ENCODE results near the gene USHBP1. TPM values are rescaled to one million over a fixed set of nuclear protein-coding genes. Genes with fewer than 3 reads are reported as not detected.
A peak's percentile ranks its signal among the peaks of the same experiment; 100 is the strongest.

Gene USHBP1
- 1 to 10 TPM in 2 of 3 donors, under 1 TPM in 1; 0.52 to 2.6 (median 2.2) TPM for total RNA-seq
- long read RNA-seq, donor 1, partial matches to known transcripts: 4 of 14 reads
- long read RNA-seq, donor 1, other reads (novel, unspliced or antisense): 9 of 14 reads
- long read RNA-seq, donor 2: 0 reads

- Histone ChIP-seq H3K9me3 (no peaks in the 10 kb centered on the region), H3K36me3 (ENCODE audit: low read depth) (peaks cover 5% of the 10 kb centered on the region), H3K4me1 (ENCODE audit: low read depth) (peaks cover 7% of the 10 kb centered on the region), H3K4me3 (no peak within 1 kb of the TSS)
- TF ChIP-seq CTCF (IDR thresholded peaks at IDR 0.05): no peak
- DNase-seq (peak in 1 of 3 donors; percentile 19), ATAC-seq (no peak)
- intact Hi-C loops (cut with DNase I, micrococcal nuclease): no loop called here
Observed at GRCh38 chr19:17264641-17264979, at the start of gene USHBP1. Gene USHBP1 (minus strand): TSS chr19:17264745. CDS start chr19:17264299, 446 bp downstream.

GRCh38 chr19:17314007-17314593 is 49.6 kb upstream of the USHBP1 start:
- ATAC-seq (no peak), DNase-seq (no peak)
- H3K4me3 ChIP-seq: no peak overlapping the region
- H3K4me1 ChIP-seq (ENCODE audit: low read depth): peaks cover 13% of the 10 kb centered on the region
- peaks cover 3% of the 10 kb centered on the region for H3K36me3 ChIP-seq (ENCODE audit: low read depth)
- intact Hi-C loops (cut with DNase I, micrococcal nuclease): no loop called here
- no peak for TF ChIP-seq CTCF (IDR thresholded peaks at IDR 0.05)
- no peaks in the 10 kb centered on the region for H3K9me3 ChIP-seq

DNA sequence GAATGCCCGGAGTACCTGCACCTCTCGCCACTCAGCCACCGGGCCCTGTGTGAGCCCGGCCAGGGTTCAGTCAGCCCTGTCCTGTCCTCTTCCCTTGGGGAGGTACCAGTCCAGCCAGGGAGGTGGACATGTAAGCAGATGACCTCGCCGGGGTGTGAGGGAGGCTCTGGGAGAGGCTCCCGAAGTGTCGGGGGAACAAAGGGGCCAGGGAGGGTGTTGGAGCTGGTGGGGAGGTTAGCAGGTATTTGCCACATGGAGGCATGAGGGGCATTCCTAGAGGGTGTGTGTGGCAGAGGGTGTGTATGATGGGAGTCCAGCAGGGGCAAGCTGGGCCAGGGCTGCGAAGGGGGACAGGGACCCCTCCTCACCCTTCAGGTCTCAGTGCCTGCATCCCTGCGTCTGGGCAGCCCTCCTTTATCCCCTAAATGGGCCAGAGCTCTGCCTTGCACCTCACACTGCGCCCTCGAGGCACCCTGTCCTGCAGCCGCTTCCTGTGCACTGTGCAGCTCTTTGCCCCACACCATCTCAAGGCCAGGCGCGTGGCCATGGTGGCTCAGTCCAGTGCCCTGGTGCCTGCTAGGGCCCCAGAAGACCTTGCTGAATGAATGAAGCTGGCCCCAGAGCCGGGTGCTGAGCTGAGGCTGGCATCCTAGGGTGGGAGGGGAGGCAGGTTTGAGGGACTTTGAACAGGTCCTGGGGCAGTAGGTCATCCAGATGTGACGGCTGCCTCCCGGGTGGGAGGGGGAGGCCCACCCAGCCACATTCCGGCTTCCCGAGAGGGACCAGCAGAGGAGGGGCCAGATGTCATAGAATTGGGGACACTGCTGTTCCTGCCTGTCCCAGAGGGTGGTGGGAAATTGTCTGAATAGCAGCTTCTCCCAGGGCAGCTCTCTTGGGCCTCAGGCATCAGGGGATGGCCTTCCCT is 47.9 kb upstream of the USHBP1 start:
- H3K36me3 ChIP-seq (ENCODE audit: low read depth): peaks cover under 1% of the 10 kb centered on the region
- TF ChIP-seq CTCF (IDR thresholded peaks at IDR 0.05): no peak
- no peak for DNase-seq
- intact Hi-C loops (cut with DNase I, micrococcal nuclease): no loop called here
- H3K4me1 ChIP-seq (ENCODE audit: low read depth): peaks cover 14% of the 10 kb centered on the region
- no peaks in the 10 kb centered on the region for H3K9me3 ChIP-seq
- no peak for ATAC-seq
- no peak overlapping the region for H3K4me3 ChIP-seq

GRCh38 chr19:17311455-17312188 is 47.1 kb upstream of the USHBP1 start:
- TF ChIP-seq CTCF (IDR thresholded peaks at IDR 0.05): no peak
- no peaks in the 10 kb centered on the region for H3K9me3 ChIP-seq
- DNase-seq: no peak
- intact Hi-C loops (cut with DNase I, micrococcal nuclease): no loop called here
- no peaks in the 10 kb centered on the region for H3K36me3 ChIP-seq (ENCODE audit: low read depth)
- no peak for ATAC-seq
- peaks cover 22% of the 10 kb centered on the region for H3K4me1 ChIP-seq (ENCODE audit: low read depth)
- H3K4me3 ChIP-seq: no peak overlapping the region

GRCh38 chr19:17309965-17310461 is 45.5 kb upstream of the USHBP1 start:
- intact Hi-C loops (cut with DNase I, micrococcal nuclease): no loop called here
- H3K36me3 ChIP-seq (ENCODE audit: low read depth): no peaks in the 10 kb centered on the region
- peaks cover 31% of the 10 kb centered on the region for H3K4me1 ChIP-seq (ENCODE audit: low read depth)
- H3K4me3 ChIP-seq: peak overlapping the region; percentile 54
- ATAC-seq: no peak
- no peak for DNase-seq
- no peak for TF ChIP-seq CTCF (IDR thresholded peaks at IDR 0.05)
- no peaks in the 10 kb centered on the region for H3K9me3 ChIP-seq
